Suprapubic skin (tissue), 3 donors: ENCODE results near the gene MTF1.

Source experiments
- EP300 ChIP-seq: sonication (generic); formaldehyde crosslinking; IDR thresholded peaks from one replicate; pipeline ENCODE4 v1.6.1; 2017; ENCODE audit warnings: antibody characterized with exemption
- POLR2A ChIP-seq, 2 donors: fragments of 450-650 bp; IDR thresholded peaks; one replicate each; pipeline ENCODE4 v1.6.1; 2017; ENCODE audit warnings: antibody characterized with exemption in 2 of 2, mild to moderate bottlenecking in 2 of 2, moderate library complexity in 2 of 2
- TF ChIP-seq, protein P1 (sequence below), 2 donors: fragments of 200-600 bp in 1 of 2; fragments of 450-650 bp in 1 of 2; sonication (generic) in 1 of 2; IDR thresholded peaks; one replicate each; pipeline ENCODE4 v1.5.1; 2016 to 2019; ENCODE audit warnings: antibody characterized with exemption in 2 of 2, mild to moderate bottlenecking in 1 of 2, moderate library complexity in 1 of 2

DNA sequence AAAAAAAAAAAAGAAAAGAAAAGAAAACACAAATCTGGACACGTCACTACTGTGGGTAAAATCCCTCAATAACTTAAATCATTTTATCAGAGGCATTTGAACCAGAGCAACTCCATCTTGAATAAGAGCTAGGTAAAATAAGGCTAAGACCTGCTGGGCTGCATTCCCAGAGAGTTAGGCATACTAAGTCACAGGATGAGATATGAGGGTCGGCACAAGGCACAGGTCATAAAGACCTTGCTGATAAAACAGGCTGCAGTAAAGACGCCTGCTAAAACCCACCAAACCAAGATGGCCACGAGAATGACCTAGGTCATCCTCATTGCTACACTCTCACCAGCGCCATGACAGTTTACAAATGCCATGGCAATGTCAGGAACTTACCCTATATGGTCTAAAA lies 43.6 kb upstream of the MTF1 start:
- no peak for TF ChIP-seq EP300
- TF ChIP-seq, protein P1, sequence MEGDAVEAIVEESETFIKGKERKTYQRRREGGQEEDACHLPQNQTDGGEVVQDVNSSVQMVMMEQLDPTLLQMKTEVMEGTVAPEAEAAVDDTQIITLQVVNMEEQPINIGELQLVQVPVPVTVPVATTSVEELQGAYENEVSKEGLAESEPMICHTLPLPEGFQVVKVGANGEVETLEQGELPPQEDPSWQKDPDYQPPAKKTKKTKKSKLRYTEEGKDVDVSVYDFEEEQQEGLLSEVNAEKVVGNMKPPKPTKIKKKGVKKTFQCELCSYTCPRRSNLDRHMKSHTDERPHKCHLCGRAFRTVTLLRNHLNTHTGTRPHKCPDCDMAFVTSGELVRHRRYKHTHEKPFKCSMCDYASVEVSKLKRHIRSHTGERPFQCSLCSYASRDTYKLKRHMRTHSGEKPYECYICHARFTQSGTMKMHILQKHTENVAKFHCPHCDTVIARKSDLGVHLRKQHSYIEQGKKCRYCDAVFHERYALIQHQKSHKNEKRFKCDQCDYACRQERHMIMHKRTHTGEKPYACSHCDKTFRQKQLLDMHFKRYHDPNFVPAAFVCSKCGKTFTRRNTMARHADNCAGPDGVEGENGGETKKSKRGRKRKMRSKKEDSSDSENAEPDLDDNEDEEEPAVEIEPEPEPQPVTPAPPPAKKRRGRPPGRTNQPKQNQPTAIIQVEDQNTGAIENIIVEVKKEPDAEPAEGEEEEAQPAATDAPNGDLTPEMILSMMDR (IDR thresholded peaks at IDR 0.05) = no peak
- TF ChIP-seq POLR2A (IDR thresholded peaks at IDR 0.05) = no peak
